ENCODE data around the gene WDPCP.
"Not testable (repeated sequence)": the region's sequence is repeated elsewhere in the genome, so short reads cannot be mapped to it uniquely, and the experiment has no call there.

The WDPCP gene

GRCh38 chr2:63610525-63610924, 22.2 kb upstream of the WDPCP start:
- CTCF ChIA-PET, result interaction anchor here (0.7 to 0.8 kb wide), 2 partner anchors 236 to 251 kb away, joined by 3 read pairs; no protein-coding TSS in a partner anchor
- DNase-seq (ENCODE audit: low read depth, low spot score), result no peak
- no peak overlapping the region for H3K4me3 ChIP-seq (ENCODE audit: low read depth, low read length)
- TF ChIP-seq CTCF (IDR thresholded peaks at IDR 0.05; ENCODE audit: insufficient read depth, low read length, missing control alignments), result no peak
- POLR2A ChIA-PET, result no interaction called here

GRCh38 chr2:63608865-63609264, 20.6 kb upstream of the WDPCP start:
- POLR2A ChIA-PET, result interaction anchor here (0.6 kb wide), 1 partner anchor 21 kb away, joined by 3 read pairs; the partner anchor contains the start of gene WDPCP
- H3K4me3 ChIP-seq (ENCODE audit: low read depth, low read length); CTCF ChIA-PET; DNase-seq (ENCODE audit: low read depth, low spot score): not testable (repeated sequence)

GRCh38 chr2:63604666-63605065, 16.4 kb upstream of the WDPCP start:
- ChIA-PET CTCF (no interaction called here), POLR2A (no interaction called here)
- H3K4me3 ChIP-seq (ENCODE audit: low read depth, low read length), result no peak overlapping the region
- TF ChIP-seq CTCF (IDR thresholded peaks at IDR 0.05; ENCODE audit: insufficient read depth, low read length, missing control alignments), result no peak
- DNase-seq (ENCODE audit: low read depth, low spot score), result no peak

- ChIA-PET POLR2A (no interaction called here), CTCF (interaction anchor here (0.6 to 1.6 kb wide), 2 partner anchors 12 to 38 kb away, joined by 3 to 4 read pairs; no protein-coding TSS in a partner anchor)
- no peak for DNase-seq (ENCODE audit: low read depth, low spot score)
- TF ChIP-seq CTCF (IDR thresholded peaks at IDR 0.05; ENCODE audit: insufficient read depth, low read length, missing control alignments), result no peak
- H3K4me3 ChIP-seq (ENCODE audit: low read depth, low read length), result no peak overlapping the region
Observed at GRCh38 chr2:63600881-63601460, 12.7 kb upstream of the WDPCP start.

GRCh38 chr2:63598981-63599380, 10.7 kb upstream of the WDPCP start:
- ChIA-PET POLR2A (no interaction called here), CTCF (no interaction called here)
- no peak for TF ChIP-seq CTCF (IDR thresholded peaks at IDR 0.05; ENCODE audit: insufficient read depth, low read length, missing control alignments)
- H3K4me3 ChIP-seq (ENCODE audit: low read depth, low read length), result no peak overlapping the region
- no peak for DNase-seq (ENCODE audit: low read depth, low spot score)

- H3K4me3 ChIP-seq (ENCODE audit: low read depth, low read length), result no peak overlapping the region
- CTCF ChIA-PET, result interaction anchor here (0.9 to 1.3 kb wide), 3 partner anchors 10 to 265 kb away, joined by 3 read pairs; no protein-coding TSS in a partner anchor
- TF ChIP-seq CTCF (IDR thresholded peaks at IDR 0.05; ENCODE audit: insufficient read depth, low read length, missing control alignments), result no peak
- DNase-seq (ENCODE audit: low read depth, low spot score), result no peak
- POLR2A ChIA-PET, result no interaction called here
Observed at GRCh38 chr2:63596401-63596883, 8.2 kb upstream of the WDPCP start.

- no peak for DNase-seq (ENCODE audit: low read depth, low spot score)
- H3K4me3 ChIP-seq (ENCODE audit: low read depth, low read length), result no peak overlapping the region
- ChIA-PET CTCF (no interaction called here), POLR2A (no interaction called here)
- TF ChIP-seq CTCF (IDR thresholded peaks at IDR 0.05; ENCODE audit: insufficient read depth, low read length, missing control alignments), result no peak
Observed at GRCh38 chr2:63594660-63595059, 6.4 kb upstream of the WDPCP start.
